Colonic mucosa (tissue), 4 donors: Measurements from ENCODE around the gene REEP3. TPM values are rescaled to one million over a fixed set of nuclear protein-coding genes. Genes with fewer than 3 reads are reported as not detected.

Experiments used
- DNase-seq: peaks from one replicate; pipeline ENCODE4 v3.0.0-alpha.2; 2020
- H3K27ac ChIP-seq: fragments of 200-600 bp; one replicate; pipeline ENCODE4 v1.8.0; 2021
- H3K27me3 ChIP-seq: fragments of 200-600 bp; one replicate; pipeline ENCODE4 v1.8.0; 2021
- H3K36me3 ChIP-seq: fragments of 200-600 bp; one replicate; pipeline ENCODE4 v1.8.0; 2021
- H3K4me1 ChIP-seq: fragments of 200-600 bp; one replicate; pipeline ENCODE4 v1.8.0; 2021; ENCODE audit warnings: mild to moderate bottlenecking
- H3K4me3 ChIP-seq: fragments of 200-600 bp; one replicate; pipeline ENCODE4 v1.8.0; 2021
- H3K9ac ChIP-seq, 2 donors: one replicate each; pipeline ENCODE4 v1.7.0; 2013; ENCODE audit warnings: control low read depth in 2 of 2, low read depth in 2 of 2, low read length in 2 of 2
- H3K9me3 ChIP-seq: fragments of 200-600 bp; one replicate; pipeline ENCODE4 v1.8.0; 2021
- intact Hi-C: fragments of 100-400 bp; cut with DNase I; formaldehyde crosslinking; loops from one replicate; pipeline ENCODE4 v1.14.1; 2022
- total RNA-seq, 2 donors: library from RNA; stranded (reverse); fragmentation: NEBNext Ultra II Directional in 1 of 2; extraction: Animal tissue kit (Norgen Biotek cat#: 25700) in 1 of 2; gene quantifications; one replicate each; pipeline ENCODE4 v1.2.1, GENCODE V29; 2021
- TF ChIP-seq, protein P1 (sequence below): fragments of 200-600 bp; IDR thresholded peaks from one replicate; pipeline ENCODE4 v1.8.0; 2022; ENCODE audit warnings: antibody characterized with exemption, mild to moderate bottlenecking
- donor health status: healthy.
- donor health status: DM: no; HTN: no; CAD: no.
- donor health status: DM: no; HTN: no; CAD: no.

REEP3 gene
- total RNA-seq, 2 donors from 2014 or later = 33.1 to 66.0 TPM

DNA sequence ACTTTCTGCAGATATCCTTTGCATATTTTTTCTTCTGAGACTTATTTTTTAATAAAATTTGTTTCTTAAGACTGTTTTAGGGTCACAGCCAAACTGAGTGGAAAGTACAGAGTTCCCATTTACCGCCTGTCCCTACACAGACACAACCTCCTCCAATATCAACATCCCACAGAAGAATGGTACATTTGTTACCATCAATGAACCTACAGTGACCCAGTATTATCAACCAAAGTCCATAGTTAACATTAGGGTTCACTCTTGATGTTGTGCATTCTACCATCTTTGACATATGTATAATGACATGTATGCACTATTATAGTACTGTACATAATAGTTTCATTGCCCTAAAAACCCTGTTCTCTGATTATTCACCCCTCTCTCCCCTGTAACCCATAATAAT, 14.6 kb upstream of the REEP3 start:
- Histone ChIP-seq H3K4me1 (no peaks in the 10 kb centered on the region), H3K9me3 (no peaks in the 10 kb centered on the region), H3K27ac (no peak overlapping the region), H3K4me3 (no peak overlapping the region), H3K9ac (no peak overlapping the region), H3K36me3 (no peaks in the 10 kb centered on the region), H3K27me3 (no peaks in the 10 kb centered on the region)
- no peak for DNase-seq
- intact Hi-C loops = no loop called here
- TF ChIP-seq, protein P1, sequence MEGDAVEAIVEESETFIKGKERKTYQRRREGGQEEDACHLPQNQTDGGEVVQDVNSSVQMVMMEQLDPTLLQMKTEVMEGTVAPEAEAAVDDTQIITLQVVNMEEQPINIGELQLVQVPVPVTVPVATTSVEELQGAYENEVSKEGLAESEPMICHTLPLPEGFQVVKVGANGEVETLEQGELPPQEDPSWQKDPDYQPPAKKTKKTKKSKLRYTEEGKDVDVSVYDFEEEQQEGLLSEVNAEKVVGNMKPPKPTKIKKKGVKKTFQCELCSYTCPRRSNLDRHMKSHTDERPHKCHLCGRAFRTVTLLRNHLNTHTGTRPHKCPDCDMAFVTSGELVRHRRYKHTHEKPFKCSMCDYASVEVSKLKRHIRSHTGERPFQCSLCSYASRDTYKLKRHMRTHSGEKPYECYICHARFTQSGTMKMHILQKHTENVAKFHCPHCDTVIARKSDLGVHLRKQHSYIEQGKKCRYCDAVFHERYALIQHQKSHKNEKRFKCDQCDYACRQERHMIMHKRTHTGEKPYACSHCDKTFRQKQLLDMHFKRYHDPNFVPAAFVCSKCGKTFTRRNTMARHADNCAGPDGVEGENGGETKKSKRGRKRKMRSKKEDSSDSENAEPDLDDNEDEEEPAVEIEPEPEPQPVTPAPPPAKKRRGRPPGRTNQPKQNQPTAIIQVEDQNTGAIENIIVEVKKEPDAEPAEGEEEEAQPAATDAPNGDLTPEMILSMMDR = no peak

DNA sequence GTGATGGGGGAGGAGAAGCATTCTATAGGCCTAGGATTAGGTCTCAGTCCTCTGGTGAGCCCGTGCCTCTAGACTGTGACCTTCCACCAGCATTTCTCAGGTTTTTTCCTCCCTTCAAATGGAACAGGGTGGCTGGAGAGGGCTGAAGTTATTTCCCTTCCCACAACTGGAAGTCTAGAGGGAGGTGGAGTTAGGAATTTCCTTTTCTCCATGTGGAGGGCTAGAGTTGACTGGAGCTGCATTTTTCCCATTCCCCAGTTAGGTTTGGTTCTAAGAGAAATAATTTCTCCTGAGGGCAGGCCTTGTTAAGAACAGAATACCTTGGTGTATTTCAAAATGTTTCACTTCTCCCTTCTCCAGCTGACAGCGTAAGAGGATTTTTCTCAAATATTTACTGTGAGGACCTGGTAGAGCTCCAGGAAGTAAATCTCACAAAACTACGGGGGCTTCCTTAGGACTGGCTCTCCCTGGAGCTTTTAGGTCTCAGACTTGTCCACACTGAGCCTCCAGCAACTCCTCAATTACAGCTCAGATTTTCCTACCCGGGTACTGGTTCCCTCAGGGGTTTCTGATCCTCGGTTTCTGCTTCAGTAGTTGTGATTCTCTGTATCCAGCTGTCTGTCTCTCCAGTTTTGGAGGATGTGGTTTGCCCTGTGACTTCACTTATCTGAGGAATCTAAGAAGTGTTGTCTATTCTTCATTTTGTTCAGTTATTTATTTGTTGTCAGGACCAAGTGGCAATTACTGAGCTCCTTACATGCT, 6.0 kb upstream of the REEP3 start:
- Histone ChIP-seq H3K9me3 (no peaks in the 10 kb centered on the region), H3K36me3 (no peaks in the 10 kb centered on the region), H3K9ac (no peak overlapping the region), H3K27ac (no peak overlapping the region), H3K4me1 (no peaks in the 10 kb centered on the region), H3K27me3 (no peaks in the 10 kb centered on the region), H3K4me3 (no peak overlapping the region)
- intact Hi-C loops = no loop called here
- TF ChIP-seq, protein P1 = no peak
- no peak for DNase-seq

DNA sequence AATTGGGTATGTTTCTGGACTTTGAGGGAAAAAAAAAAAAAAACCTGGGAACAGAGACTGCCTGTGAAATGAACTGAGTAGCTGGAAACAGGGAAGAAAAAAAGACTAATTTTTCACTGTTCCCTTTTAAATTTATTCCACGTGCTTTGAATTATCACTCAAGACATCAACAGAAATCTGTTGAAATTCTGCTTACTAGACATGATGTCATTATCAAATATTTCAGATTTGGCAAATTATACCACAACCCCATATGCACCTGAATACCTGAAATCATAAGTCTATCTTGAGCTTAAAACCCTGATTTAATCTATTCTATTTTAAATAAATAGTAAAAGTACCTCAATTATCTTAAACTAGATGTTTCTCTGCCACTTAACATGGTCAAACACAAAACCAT, 5.0 kb upstream of the REEP3 start:
- no peak overlapping the region for H3K9ac ChIP-seq
- H3K36me3 ChIP-seq = no peaks in the 10 kb centered on the region
- TF ChIP-seq, protein P1 = no peak
- intact Hi-C loops = no loop called here
- H3K9me3 ChIP-seq = no peaks in the 10 kb centered on the region
- H3K27me3 ChIP-seq = no peaks in the 10 kb centered on the region
- no peak for DNase-seq
- no peaks in the 10 kb centered on the region for H3K4me1 ChIP-seq
- H3K4me3 ChIP-seq = no peak overlapping the region
- H3K27ac ChIP-seq = no peak overlapping the region

DNA sequence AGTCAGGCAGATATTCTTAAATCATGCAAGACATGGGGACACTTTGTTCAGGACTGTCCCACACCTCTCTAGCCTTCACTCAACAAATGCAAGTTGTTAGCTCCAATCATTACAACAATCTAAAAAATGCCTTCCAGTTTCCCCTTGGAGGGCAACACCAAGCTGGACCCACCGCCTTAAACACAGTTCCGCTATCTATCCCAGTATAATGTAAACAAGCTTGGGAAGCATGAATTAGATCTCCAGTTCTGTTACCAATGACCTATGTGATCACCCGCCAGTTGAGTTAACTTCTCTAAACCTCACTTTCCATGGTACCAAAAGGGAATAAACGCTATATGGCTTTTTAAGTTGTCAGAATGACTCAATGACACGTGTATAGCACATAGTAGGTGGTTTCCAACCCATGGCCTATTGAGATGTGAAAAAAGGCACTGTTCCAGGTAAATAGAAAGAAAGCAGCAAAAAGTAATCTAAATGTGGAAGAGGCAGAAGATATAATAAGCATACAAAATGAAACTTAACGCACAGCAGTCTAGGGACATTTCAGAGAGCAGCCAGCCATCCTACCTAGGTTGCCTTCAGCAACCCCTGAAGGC, 2.4 kb upstream of the REEP3 start:
- no peak for DNase-seq
- TF ChIP-seq, protein P1 = no peak
- H3K27ac ChIP-seq = no peak overlapping the region
- no peaks in the 10 kb centered on the region for H3K36me3 ChIP-seq
- no peak overlapping the region for H3K4me3 ChIP-seq
- no peak overlapping the region for H3K9ac ChIP-seq
- intact Hi-C loops = no loop called here
- no peaks in the 10 kb centered on the region for H3K4me1 ChIP-seq
- H3K9me3 ChIP-seq = no peaks in the 10 kb centered on the region
- H3K27me3 ChIP-seq = no peaks in the 10 kb centered on the region

DNA sequence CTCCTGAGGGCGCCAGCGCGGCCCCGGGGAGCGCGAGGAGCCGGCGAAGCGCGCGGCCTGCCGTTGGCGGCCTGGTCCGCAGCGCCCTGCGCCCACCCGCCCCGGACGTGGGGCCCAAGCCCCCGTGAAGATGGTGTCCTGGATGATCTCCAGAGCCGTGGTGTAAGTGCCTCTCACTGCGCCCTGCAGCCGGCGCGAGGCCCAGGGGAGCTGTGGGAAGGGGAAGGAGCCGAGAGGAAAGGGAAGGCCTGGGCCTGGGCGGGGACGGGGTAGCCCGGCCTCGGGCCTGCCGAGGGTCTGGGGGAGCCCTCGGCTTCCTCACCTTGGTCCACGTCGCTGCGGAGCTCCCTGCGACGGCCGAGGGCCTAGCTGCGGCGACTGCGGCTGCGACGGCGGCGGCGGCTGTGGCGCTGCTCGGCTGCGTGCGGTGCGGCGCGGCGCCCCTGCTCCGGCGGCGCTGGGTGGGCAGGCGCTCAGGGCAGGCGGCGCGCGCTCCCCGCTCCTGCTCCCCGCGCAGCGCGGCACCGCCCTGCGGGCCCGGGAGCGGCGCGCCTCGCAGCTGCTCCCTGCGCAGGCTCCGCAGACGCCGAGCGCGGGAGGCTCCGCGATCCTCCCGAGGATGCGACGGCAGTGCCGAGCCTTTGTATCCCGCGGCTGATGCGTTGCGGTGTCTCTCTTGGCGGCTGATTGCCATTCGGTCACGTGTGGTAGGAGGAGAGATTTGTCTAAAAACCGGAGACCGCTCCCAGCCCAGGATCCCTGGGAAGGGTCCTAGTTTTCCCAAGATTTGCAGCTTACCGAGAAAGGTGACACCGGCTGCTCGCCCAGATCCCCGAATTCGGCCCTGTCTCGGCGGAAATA, 445 bp downstream of the REEP3 start:
- peak; percentile 63 for DNase-seq
- H3K27ac ChIP-seq = peak overlapping the region; percentile 96
- H3K9ac ChIP-seq = peak overlapping the region; percentile 91 to 99
- TF ChIP-seq, protein P1 = no peak
- no peaks in the 10 kb centered on the region for H3K36me3 ChIP-seq
- no peaks in the 10 kb centered on the region for H3K27me3 ChIP-seq
- no peaks in the 10 kb centered on the region for H3K4me1 ChIP-seq
- peak overlapping the region; percentile 63 for H3K4me3 ChIP-seq
- no peaks in the 10 kb centered on the region for H3K9me3 ChIP-seq
- intact Hi-C loops = loop anchor here (5.0 kb wide), 2 partner anchors 54 to 106 kb away; partner anchors contain the start of gene JMJD1C
